Neural progenitor cell (in vitro differentiated cells): Measurements from ENCODE around the gene CEP78. TPM values are rescaled to one million over a fixed set of nuclear protein-coding genes. Genes with fewer than 3 reads are reported as not detected.

Experiments
- DNase-seq: peaks from one replicate; pipeline ENCODE4 v3.0.0-alpha.2; 2016; ENCODE audit warnings: low spot score
- H2AFZ ChIP-seq: fragments of 200-600 bp; sonication (generic); replicated peaks from 2 replicates; pipeline ENCODE4 v1.6.1; 2016; ENCODE audit warnings: antibody characterized with exemption
- H3F3A ChIP-seq: fragments of 200-600 bp; sonication (generic); 2 replicates; pipeline ENCODE4 v1.6.1; 2016; ENCODE audit warnings: antibody characterized with exemption, low read depth
- H3K27ac ChIP-seq: fragments of 200-600 bp; sonication (generic); 2 replicates; pipeline ENCODE4 v1.5.1; 2016; ENCODE audit warnings: mild to moderate bottlenecking
- H3K27me3 ChIP-seq: fragments of 200-600 bp; sonication (generic); 2 replicates; pipeline ENCODE4 v1.6.1; 2016; ENCODE audit warnings: mild to moderate bottlenecking, moderate library complexity
- H3K36me3 ChIP-seq: fragments of 200-600 bp; sonication (generic); 2 replicates; pipeline ENCODE4 v1.5.1; 2016
- H3K4me1 ChIP-seq: fragments of 200-600 bp; sonication (generic); 2 replicates; pipeline ENCODE4 v1.6.1; 2016; ENCODE audit warnings: mixed run types
- H3K4me2 ChIP-seq: fragments of 200-600 bp; sonication (generic); 2 replicates; pipeline ENCODE4 v1.6.1; 2016
- H3K4me3 ChIP-seq: fragments of 200-600 bp; sonication (generic); 2 replicates; pipeline ENCODE4 v1.5.1; 2016
- H3K79me2 ChIP-seq: fragments of 200-600 bp; sonication (generic); 2 replicates; pipeline ENCODE4 v1.6.1; 2016; ENCODE audit warnings: low read depth
- H3K9ac ChIP-seq: fragments of 200-600 bp; sonication (generic); 2 replicates; pipeline ENCODE4 v1.6.1; 2016
- H3K9me3 ChIP-seq: fragments of 200-600 bp; sonication (generic); 2 replicates; pipeline ENCODE4 v1.5.1; 2016; ENCODE audit warnings: low read depth
- H4K20me1 ChIP-seq: fragments of 200-600 bp; sonication (generic); 2 replicates; pipeline ENCODE4 v1.6.1; 2016; ENCODE audit warnings: low read depth
- H3K27ac Mint-ChIP-seq: 3 replicates; pipeline ENCODE4 v1.8.0; 2021; ENCODE audit warnings: mixed read lengths
- H3K27me3 Mint-ChIP-seq: 2 replicates; pipeline ENCODE4 v1.8.0; 2022; ENCODE audit warnings: low read depth, mild to moderate bottlenecking, inconsistent platforms, moderate library complexity, mixed read lengths; ENCODE audit not compliant: insufficient read depth
- H3K36me3 Mint-ChIP-seq: 3 replicates; pipeline ENCODE4 v1.8.0; 2021; ENCODE audit warnings: mixed read lengths
- H3K4me1 Mint-ChIP-seq: 3 replicates; pipeline ENCODE4 v1.8.0; 2021; ENCODE audit warnings: mixed read lengths
- H3K4me3 Mint-ChIP-seq: 3 replicates; pipeline ENCODE4 v1.8.0; 2021; ENCODE audit warnings: mild to moderate bottlenecking, moderate library complexity, mixed read lengths
- H3K9me3 Mint-ChIP-seq: 3 replicates; pipeline ENCODE4 v1.8.0; 2020; ENCODE audit warnings: mixed read lengths
- EZH2 ChIP-seq: fragments of 200-600 bp; sonication (generic); IDR thresholded peaks from 2 replicates; pipeline ENCODE4 v1.6.1; 2017; ENCODE audit warnings: antibody characterized with exemption, mild to moderate bottlenecking, moderate library complexity
- EZH2phosphoT487 ChIP-seq: fragments of 200-600 bp; sonication (generic); IDR thresholded peaks from 2 replicates; pipeline ENCODE4 v1.6.1; 2017; ENCODE audit warnings: antibody characterized with exemption
- total RNA-seq: library from RNA; depleted of rRNA; stranded (reverse); fragments of >200 nt; gene quantifications from 2 replicates; pipeline ENCODE4 v1.2.3, GENCODE V29; 2015; ENCODE audit warnings: low replicate concordance
- TF ChIP-seq, protein P1 (sequence below): fragments of 200-600 bp; sonication (generic); IDR thresholded peaks from 2 replicates; pipeline ENCODE4 v1.5.1; 2017; ENCODE audit warnings: antibody characterized with exemption, mild to moderate bottlenecking

The CEP78 gene
- total RNA-seq, 1 donor from 2014 or later = 122 TPM

DNA sequence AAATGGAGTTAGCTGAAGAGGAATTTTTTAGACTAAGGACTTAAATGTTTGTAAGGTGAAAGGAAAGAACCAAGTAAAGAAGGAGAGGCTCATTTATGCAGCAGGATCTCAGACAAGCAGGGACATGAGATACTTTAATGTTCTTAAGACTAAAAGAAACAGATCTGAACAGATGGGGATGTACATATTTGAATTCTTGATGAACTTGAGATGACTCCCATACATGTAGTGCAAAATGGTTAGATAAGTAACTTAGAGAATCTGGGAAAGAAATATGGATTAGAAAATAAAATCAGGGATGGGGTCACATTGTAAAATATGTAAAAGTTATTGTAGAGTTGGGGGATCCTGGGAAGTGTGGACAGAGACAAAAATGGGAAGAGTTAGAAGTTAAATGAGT lies 33.9 kb downstream of the CEP78 start:
- H3K36me3 Mint-ChIP-seq = peaks cover 41% of the 10 kb centered on the region
- H3K9me3 ChIP-seq = no peaks in the 10 kb centered on the region
- TF ChIP-seq, protein P1, sequence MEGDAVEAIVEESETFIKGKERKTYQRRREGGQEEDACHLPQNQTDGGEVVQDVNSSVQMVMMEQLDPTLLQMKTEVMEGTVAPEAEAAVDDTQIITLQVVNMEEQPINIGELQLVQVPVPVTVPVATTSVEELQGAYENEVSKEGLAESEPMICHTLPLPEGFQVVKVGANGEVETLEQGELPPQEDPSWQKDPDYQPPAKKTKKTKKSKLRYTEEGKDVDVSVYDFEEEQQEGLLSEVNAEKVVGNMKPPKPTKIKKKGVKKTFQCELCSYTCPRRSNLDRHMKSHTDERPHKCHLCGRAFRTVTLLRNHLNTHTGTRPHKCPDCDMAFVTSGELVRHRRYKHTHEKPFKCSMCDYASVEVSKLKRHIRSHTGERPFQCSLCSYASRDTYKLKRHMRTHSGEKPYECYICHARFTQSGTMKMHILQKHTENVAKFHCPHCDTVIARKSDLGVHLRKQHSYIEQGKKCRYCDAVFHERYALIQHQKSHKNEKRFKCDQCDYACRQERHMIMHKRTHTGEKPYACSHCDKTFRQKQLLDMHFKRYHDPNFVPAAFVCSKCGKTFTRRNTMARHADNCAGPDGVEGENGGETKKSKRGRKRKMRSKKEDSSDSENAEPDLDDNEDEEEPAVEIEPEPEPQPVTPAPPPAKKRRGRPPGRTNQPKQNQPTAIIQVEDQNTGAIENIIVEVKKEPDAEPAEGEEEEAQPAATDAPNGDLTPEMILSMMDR = no peak
- TF ChIP-seq EZH2 (no peak), EZH2phosphoT487 (no peak)
- H3K4me3 Mint-ChIP-seq = no peak overlapping the region
- H3K36me3 ChIP-seq = peaks cover 24% of the 10 kb centered on the region
- no peak overlapping the region for H3K4me3 ChIP-seq
- H3K79me2 ChIP-seq = no peaks in the 10 kb centered on the region
- H3K27ac ChIP-seq = no peak overlapping the region
- no peak for DNase-seq
- H3K9ac ChIP-seq = no peak overlapping the region
- H3K4me1 ChIP-seq = no peaks in the 10 kb centered on the region
- H3K9me3 Mint-ChIP-seq = no peaks in the 10 kb centered on the region
- no peak overlapping the region for H2AFZ ChIP-seq
- no peaks in the 10 kb centered on the region for H3K27me3 ChIP-seq
- H4K20me1 ChIP-seq = no peaks in the 10 kb centered on the region
- no peak overlapping the region for H3K4me2 ChIP-seq
- no peaks in the 10 kb centered on the region for H3K27me3 Mint-ChIP-seq
- no peak overlapping the region for H3K27ac Mint-ChIP-seq
- H3K4me1 Mint-ChIP-seq = no peaks in the 10 kb centered on the region
- H3F3A ChIP-seq = peaks cover 5% of the 10 kb centered on the region

DNA sequence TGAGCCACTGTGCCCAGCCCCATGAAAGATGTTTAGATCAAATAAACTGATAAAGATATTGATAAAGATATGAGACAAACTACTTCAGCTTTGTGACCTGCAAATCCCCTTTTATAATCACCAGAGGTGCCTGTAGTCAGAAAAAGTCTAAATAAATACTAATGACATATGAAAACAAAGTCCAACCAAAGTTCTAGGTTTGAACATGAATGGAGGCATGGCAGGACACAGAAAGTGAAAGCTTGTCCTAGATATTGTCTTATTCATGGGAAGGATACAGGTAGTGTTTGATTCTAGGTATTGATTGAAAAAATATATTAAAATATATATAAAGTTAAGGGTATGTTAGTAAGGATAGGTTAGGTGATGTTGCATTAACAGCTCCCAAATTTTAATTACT lies 36.4 kb downstream of the CEP78 start:
- Histone ChIP-seq H3F3A (peaks cover 8% of the 10 kb centered on the region), H3K79me2 (no peaks in the 10 kb centered on the region), H3K27ac (no peak overlapping the region), H3K36me3 (peaks cover 16% of the 10 kb centered on the region), H3K4me2 (no peak overlapping the region), H3K4me3 (no peak overlapping the region), H3K27me3 (no peaks in the 10 kb centered on the region), H2AFZ (no peak overlapping the region), H4K20me1 (no peaks in the 10 kb centered on the region), H3K9me3 (no peaks in the 10 kb centered on the region), H3K4me1 (no peaks in the 10 kb centered on the region), H3K9ac (no peak overlapping the region)
- no peaks in the 10 kb centered on the region for H3K27me3 Mint-ChIP-seq
- TF ChIP-seq EZH2 (no peak), EZH2phosphoT487 (no peak)
- TF ChIP-seq, protein P1 = no peak
- H3K4me3 Mint-ChIP-seq = no peak overlapping the region
- no peak overlapping the region for H3K27ac Mint-ChIP-seq
- DNase-seq = no peak
- no peaks in the 10 kb centered on the region for H3K4me1 Mint-ChIP-seq
- peaks cover 31% of the 10 kb centered on the region for H3K36me3 Mint-ChIP-seq
- no peaks in the 10 kb centered on the region for H3K9me3 Mint-ChIP-seq

DNA sequence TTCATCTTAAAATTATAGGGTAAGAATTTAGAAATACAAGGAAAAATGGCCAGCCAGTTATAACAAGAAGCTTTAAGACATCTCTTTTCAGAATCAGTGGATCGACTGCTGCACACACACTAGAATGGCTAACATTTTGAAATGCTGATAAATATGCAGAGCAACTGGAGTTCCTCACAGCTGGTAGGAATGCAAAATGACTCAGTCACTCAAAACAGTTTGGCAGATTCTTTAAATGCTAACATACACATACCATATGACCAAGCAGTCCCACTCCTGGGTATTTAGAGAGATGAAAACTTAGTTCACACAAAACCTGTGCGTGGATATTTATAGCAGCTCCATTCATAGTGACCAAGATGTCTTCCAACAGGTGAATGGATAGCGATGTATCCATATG lies 37.9 kb downstream of the CEP78 start:
- H3K36me3 Mint-ChIP-seq = peaks cover 22% of the 10 kb centered on the region
- Histone ChIP-seq H3K79me2 (no peaks in the 10 kb centered on the region), H3K4me3 (no peak overlapping the region), H3F3A (peaks cover 8% of the 10 kb centered on the region), H3K27ac (no peak overlapping the region), H3K4me1 (no peaks in the 10 kb centered on the region), H3K27me3 (no peaks in the 10 kb centered on the region), H4K20me1 (no peaks in the 10 kb centered on the region), H2AFZ (no peak overlapping the region), H3K4me2 (no peak overlapping the region), H3K9ac (no peak overlapping the region), H3K9me3 (no peaks in the 10 kb centered on the region), H3K36me3 (peaks cover 11% of the 10 kb centered on the region)
- no peak overlapping the region for H3K27ac Mint-ChIP-seq
- TF ChIP-seq, protein P1 = no peak
- TF ChIP-seq EZH2phosphoT487 (no peak), EZH2 (no peak)
- no peak overlapping the region for H3K4me3 Mint-ChIP-seq
- DNase-seq = no peak
- no peaks in the 10 kb centered on the region for H3K27me3 Mint-ChIP-seq
- no peaks in the 10 kb centered on the region for H3K4me1 Mint-ChIP-seq
- no peaks in the 10 kb centered on the region for H3K9me3 Mint-ChIP-seq
